ENCODE data around the gene TAF4. TPM values are rescaled to one million over a fixed set of nuclear protein-coding genes. Genes with fewer than 3 reads are reported as not detected.

TAF4 gene
- total RNA-seq, 1 donor from 2014 or later = 17.6 TPM

DNA sequence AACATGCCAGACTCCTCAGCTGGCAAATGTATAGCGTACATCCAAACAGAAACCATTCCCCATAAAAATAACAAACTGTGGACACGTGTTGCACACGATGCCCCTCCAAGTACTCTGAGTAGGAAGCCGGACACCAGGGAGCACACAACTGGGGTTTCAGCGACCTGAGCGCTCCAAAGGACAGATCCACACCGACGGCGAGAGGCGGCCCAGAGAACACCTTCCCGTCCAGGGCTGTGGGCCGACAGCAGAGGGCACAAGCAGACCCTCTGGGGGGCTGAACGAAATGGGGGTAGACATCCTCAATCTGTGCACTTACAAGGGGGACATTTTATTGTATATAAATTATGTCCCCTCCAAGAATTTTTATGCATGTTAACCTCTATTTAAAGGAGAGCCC, 24.7 kb downstream of the TAF4 start:
- Histone ChIP-seq H3K9me3 (no peaks in the 10 kb centered on the region), H3K27me3 (ENCODE audit: low read depth) (no peaks in the 10 kb centered on the region)
- DNase-seq = no peak

DNA sequence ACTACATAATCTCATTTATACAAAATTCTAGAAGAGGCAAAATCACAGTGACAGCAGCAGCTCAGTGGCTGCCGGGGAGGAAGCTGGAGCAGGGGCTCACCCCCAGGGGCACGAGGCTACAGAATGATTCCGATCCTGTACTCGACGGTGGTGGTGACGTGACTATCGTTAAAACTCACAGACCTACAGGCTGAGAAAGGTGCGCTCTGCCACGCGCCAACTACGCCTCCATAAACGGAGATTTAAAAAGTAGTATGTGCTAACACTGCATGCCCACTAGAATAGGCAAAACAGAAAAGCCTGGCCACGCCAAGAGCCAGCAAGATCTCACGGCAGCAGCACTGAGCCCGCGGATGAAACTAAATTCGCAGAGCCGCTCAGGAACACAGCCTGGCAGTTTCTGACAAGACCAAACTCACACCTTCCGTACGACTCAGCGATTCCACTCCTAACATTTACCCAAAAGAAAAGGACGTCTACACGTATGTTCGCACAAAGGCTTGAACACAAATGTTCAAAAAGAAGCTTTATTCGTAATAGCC, 25.2 kb downstream of the TAF4 start:
- Histone ChIP-seq H3K36me3 (no peaks in the 10 kb centered on the region), H3K27me3 (ENCODE audit: low read depth) (no peaks in the 10 kb centered on the region), H3K9me3 (no peaks in the 10 kb centered on the region), H3K4me3 (no peak overlapping the region), H3K27ac (no peak overlapping the region), H3K4me1 (no peaks in the 10 kb centered on the region)
- intact Hi-C loops (cut with DNase I) = no loop called here
- TF ChIP-seq CTCF (IDR thresholded peaks at IDR 0.05) = no peak
- ATAC-seq (no peak), DNase-seq (no peak)

More for the DNA sequence above, 24.7 kb downstream of the TAF4 start:
- no peak for TF ChIP-seq CTCF (IDR thresholded peaks at IDR 0.05)
- H3K4me1 ChIP-seq = no peaks in the 10 kb centered on the region
- intact Hi-C loops (cut with DNase I) = no loop called here
- H3K36me3 ChIP-seq = no peaks in the 10 kb centered on the region
- H3K4me3 ChIP-seq = no peak overlapping the region
- H3K27ac ChIP-seq = no peak overlapping the region
- ATAC-seq = no peak

GRCh38 chr20:62039738-62040137, 25.9 kb downstream of the TAF4 start:
- TF ChIP-seq CTCF (IDR thresholded peaks at IDR 0.05) = no peak
- DNase-seq = no peak
- Histone ChIP-seq H3K4me1 (no peaks in the 10 kb centered on the region), H3K36me3 (no peaks in the 10 kb centered on the region), H3K27me3 (ENCODE audit: low read depth) (no peaks in the 10 kb centered on the region), H3K4me3 (no peak overlapping the region), H3K9me3 (no peaks in the 10 kb centered on the region), H3K27ac (no peak overlapping the region)
- ATAC-seq = no peak
- intact Hi-C loops (cut with DNase I) = no loop called here

DNA sequence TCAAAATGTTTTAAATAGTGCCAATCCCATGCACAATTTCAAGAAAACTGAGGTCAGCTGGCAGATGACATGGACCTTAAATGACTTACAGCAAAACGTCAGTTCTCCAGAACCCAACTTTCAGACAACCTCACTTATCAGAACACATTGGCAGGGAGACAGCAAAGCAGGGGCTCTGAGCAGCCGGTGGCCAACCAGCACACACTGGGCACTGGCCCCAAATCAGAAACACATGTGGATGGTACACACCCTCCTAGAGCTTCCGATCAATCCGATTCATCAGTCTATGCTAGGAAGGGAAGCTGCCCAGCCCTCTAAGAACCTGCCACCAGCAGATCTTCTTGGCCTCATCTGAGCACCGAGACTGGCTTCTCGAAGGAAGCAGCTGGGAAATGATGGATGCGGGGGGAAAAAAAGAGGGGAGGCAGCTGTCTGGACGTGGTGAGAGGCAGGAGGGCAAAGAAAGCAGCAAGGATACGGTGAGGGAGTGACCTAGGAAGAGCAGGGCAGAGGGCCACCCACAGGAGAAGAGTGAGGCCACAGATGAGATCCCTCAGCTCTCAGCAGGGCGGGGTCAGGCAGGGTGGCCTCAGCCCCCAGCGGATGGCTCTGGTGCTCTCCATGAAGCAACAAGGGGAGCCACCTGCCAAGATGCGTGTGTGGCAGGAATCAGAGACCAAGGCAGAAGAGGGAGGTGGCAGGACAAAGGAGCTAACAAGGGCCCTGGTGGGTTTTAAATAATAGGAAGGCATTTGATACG, 32.9 kb downstream of the TAF4 start:
- DNase-seq (no peak), ATAC-seq (no peak)
- no peak for TF ChIP-seq CTCF (IDR thresholded peaks at IDR 0.05)
- intact Hi-C loops (cut with DNase I) = no loop called here
- H3K4me3 ChIP-seq = no peak overlapping the region
- H3K4me1 ChIP-seq = peaks cover 12% of the 10 kb centered on the region
- H3K27me3 ChIP-seq (ENCODE audit: low read depth) = no peaks in the 10 kb centered on the region
- no peaks in the 10 kb centered on the region for H3K9me3 ChIP-seq
- H3K27ac ChIP-seq = no peak overlapping the region
- H3K36me3 ChIP-seq = no peaks in the 10 kb centered on the region

DNA sequence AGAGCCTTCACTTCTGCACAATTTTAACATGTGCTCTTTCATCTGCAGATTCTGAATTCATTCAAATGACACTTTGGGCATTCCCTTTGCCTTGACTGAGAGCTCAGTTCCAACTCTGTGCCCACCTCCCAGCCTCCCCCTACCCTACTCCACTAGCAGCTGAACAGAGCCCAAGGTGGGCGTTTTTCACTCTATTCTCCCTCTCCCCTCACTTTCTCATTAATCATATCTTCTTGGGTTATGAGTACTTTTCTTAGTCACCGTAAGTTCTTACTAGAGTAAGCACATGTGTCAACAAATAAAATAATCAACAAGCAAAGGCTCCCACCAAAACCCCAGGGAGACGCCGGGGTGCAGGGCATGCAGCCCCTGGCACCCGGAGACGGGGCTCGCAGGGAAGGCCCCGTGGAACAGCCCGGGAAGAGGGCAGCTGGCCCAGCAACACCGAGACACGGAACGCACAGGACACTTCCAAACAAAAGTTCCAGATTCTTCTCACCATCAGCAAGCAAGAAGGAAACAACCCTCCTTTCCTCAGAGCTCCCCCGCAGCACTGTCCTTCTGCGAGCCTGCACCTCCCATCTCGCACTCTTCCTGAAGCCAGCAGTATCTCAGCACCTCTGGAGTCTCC, 34.1 kb downstream of the TAF4 start:
- intact Hi-C loops (cut with DNase I) = no loop called here

More for the DNA sequence above, 34.1 kb downstream of the TAF4 start:
- H3K9me3 ChIP-seq = no peaks in the 10 kb centered on the region
- no peak overlapping the region for H3K4me3 ChIP-seq
- no peak for TF ChIP-seq CTCF (IDR thresholded peaks at IDR 0.05)
- H3K27me3 ChIP-seq (ENCODE audit: low read depth) = no peaks in the 10 kb centered on the region
- ATAC-seq (no peak), DNase-seq (no peak)
- H3K4me1 ChIP-seq = peaks cover 14% of the 10 kb centered on the region
- no peaks in the 10 kb centered on the region for H3K36me3 ChIP-seq
- H3K27ac ChIP-seq = no peak overlapping the region

Measured in lower lobe of right lung (tissue), 2 donors.